Mucosa of stomach (tissue), 1 donor: ENCODE data around the gene ALDH16A1.
A peak's percentile ranks its signal among the peaks of the same experiment; 100 is the strongest.
"Not testable (repeated sequence)": the region's sequence is repeated elsewhere in the genome, so short reads cannot be mapped to it uniquely, and the experiment has no call there.

Experiments used
- H3K27me3 ChIP-seq: one replicate; pipeline ENCODE4 v1.7.0; 2013; ENCODE audit warnings: mild to moderate bottlenecking, low read length; ENCODE audit not compliant: control insufficient read depth, insufficient read depth
- H3K36me3 ChIP-seq: one replicate; pipeline ENCODE4 v1.7.0; 2013; ENCODE audit warnings: low read length; ENCODE audit not compliant: control insufficient read depth, insufficient read depth
- H3K4me1 ChIP-seq: one replicate; pipeline ENCODE4 v1.7.0; 2013; ENCODE audit warnings: mild to moderate bottlenecking, low read length; ENCODE audit not compliant: control insufficient read depth, insufficient read depth
- H3K4me3 ChIP-seq: one replicate; pipeline ENCODE4 v1.7.0; 2013; ENCODE audit warnings: low read length
- H3K9ac ChIP-seq: one replicate; pipeline ENCODE4 v1.7.0; 2013; ENCODE audit warnings: mild to moderate bottlenecking, low read length, moderate library complexity
- H3K9me3 ChIP-seq: one replicate; pipeline ENCODE4 v1.7.0; 2013; ENCODE audit warnings: mild to moderate bottlenecking, low read length, moderate library complexity; ENCODE audit not compliant: control insufficient read depth
- donor health status: Pancreatic carcinoma.

The ALDH16A1 gene

DNA sequence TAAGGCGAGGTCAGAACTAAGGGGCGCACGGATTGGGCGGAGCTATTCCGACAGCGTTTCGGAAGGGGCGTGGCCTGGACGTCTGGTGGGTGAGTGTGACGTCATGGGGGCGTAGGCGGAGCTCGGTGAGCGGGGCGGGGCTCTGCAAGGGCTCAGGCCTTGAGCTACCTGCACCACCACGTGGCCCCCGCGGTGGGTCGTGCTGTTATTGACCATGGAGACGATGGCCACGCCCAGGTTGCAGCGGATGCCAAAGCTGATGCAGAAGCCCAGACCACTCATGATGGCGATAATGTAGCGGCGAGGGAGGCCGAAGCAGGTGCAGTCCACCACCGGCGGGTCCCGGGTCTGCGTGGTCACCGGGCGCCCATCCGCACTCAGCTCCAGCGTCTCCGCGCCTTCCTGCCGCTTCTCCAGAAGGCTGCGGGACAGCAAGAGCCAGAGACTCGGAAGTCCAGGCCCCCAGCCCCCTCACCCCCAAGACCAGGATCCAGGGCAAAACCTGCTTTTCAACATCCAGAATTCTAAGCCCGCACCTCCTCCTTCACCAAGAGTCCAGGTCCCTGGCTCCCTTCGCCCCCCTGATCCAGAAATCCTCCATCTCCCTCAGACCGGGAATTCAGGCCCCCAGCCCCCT is 16.5 kb upstream of the ALDH16A1 start:
- Histone ChIP-seq H3K4me3 (no peak overlapping the region), H3K4me1 (no peaks in the 10 kb centered on the region), H3K9ac (no peak overlapping the region), H3K9me3 (no peaks in the 10 kb centered on the region), H3K36me3 (no peaks in the 10 kb centered on the region), H3K27me3 (peaks cover 98% of the 10 kb centered on the region)

DNA sequence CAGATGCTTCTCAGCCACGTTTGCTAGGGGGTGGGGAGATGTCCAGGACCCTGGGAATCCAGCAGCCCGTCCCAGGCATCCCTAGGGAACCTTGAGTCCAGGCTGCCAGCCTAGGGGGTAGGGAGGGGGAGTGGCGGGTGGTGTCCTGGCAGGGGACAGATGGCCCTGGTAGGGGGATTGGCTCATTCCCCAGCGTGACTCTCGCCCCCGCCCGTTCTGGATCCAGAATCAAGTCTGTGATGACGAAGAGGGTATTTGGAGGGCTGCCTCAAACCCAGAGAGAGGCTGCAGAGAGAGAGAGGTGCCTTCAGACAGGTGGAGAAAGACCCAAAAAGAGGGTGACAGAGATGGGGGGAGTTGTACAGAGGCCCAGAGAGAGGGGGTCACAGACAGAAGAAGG is 15.8 kb upstream of the ALDH16A1 start:
- Histone ChIP-seq H3K27me3 (peaks cover 99% of the 10 kb centered on the region), H3K9ac (no peak overlapping the region), H3K9me3 (no peaks in the 10 kb centered on the region), H3K4me1 (peaks cover 4% of the 10 kb centered on the region), H3K4me3 (no peak overlapping the region), H3K36me3 (no peaks in the 10 kb centered on the region)

DNA sequence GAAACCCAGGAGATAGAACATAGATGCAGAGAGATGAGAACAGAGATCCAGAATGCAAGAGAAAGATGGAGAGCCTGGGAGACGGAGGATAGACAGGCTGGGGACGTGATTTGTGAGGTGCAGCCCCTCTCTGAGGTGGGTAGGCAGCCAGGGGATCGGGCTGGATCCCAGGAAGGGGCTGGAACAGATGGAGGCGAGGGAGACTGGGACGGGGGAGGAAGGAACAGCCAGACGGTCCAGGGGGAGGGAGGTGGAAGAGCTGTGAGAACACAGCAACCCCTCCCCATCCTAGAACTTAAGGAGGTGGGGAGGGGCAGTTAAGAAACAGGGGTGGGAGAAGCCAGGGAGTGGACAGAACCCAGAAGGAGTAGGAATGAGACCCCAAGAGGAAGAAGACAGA is 14.8 kb upstream of the ALDH16A1 start:
- Histone ChIP-seq H3K4me1 (peaks cover 4% of the 10 kb centered on the region), H3K9me3 (no peaks in the 10 kb centered on the region), H3K4me3 (no peak overlapping the region), H3K9ac (no peak overlapping the region), H3K36me3 (no peaks in the 10 kb centered on the region), H3K27me3 (peaks cover 91% of the 10 kb centered on the region)

- Histone ChIP-seq H3K27me3 (peaks cover 75% of the 10 kb centered on the region), H3K36me3 (no peaks in the 10 kb centered on the region), H3K4me1 (peaks cover 4% of the 10 kb centered on the region), H3K4me3 (no peak overlapping the region), H3K9ac (no peak overlapping the region), H3K9me3 (no peaks in the 10 kb centered on the region)
Observed at GRCh38 chr19:49439836-49440235, 13.2 kb upstream of the ALDH16A1 start.

DNA sequence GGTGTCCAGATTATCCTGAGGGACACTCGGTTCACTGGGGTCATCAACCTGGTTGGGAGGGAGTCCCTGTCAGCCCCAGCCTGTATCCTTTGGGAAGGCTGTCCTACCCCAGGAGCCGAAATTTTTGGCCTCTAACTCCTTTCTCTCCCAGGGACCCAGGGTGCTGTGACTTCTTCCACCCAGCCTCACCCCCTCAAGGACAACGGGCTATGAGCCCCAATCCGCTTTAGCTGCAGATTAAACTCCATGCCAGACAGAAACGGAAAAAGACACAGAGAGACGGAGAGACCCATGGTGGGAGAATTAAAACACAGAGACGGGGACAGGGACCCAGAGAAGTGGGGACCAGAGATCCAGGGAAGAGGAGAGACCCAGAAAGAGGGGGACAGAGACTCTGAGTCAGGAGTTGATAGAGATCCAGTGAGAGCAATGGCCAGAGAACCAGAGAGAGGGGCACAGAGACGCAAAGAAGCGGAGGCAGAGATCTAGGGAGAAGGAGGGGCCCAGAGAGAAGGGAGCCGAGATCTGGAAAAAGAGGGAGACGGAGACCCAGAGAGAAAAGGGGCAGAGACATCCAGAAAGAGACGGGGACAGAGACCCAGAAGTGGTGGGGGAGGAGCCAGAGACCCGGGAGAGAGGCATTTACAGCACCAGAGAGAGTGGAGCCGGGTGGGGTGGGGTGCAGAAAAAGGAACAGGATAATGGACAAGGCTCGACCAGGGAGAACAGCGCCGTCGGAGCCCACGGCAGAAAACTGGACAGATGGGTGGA is 12.4 kb upstream of the ALDH16A1 start:
- no peaks in the 10 kb centered on the region for H3K36me3 ChIP-seq
- no peak overlapping the region for H3K9ac ChIP-seq
- H3K4me3 ChIP-seq = no peak overlapping the region
- peaks cover 68% of the 10 kb centered on the region for H3K27me3 ChIP-seq
- H3K4me1 ChIP-seq = peaks cover 4% of the 10 kb centered on the region
- no peaks in the 10 kb centered on the region for H3K9me3 ChIP-seq

- Histone ChIP-seq H3K27me3 (peaks cover 60% of the 10 kb centered on the region), H3K36me3 (no peaks in the 10 kb centered on the region), H3K9ac (no peak within 1 kb of the TSS), H3K4me3 (peak within 1 kb of the TSS; percentile 4), H3K4me1 (peaks cover 4% of the 10 kb centered on the region), H3K9me3 (no peaks in the 10 kb centered on the region)
Observed at GRCh38 chr19:49441210-49441959, 11.6 kb upstream of the ALDH16A1 start, which contains the start of gene SLC17A7. SLC17A7 (minus strand) TSS chr19:49441527; CDS start chr19:49441379, 148 bp downstream.

DNA sequence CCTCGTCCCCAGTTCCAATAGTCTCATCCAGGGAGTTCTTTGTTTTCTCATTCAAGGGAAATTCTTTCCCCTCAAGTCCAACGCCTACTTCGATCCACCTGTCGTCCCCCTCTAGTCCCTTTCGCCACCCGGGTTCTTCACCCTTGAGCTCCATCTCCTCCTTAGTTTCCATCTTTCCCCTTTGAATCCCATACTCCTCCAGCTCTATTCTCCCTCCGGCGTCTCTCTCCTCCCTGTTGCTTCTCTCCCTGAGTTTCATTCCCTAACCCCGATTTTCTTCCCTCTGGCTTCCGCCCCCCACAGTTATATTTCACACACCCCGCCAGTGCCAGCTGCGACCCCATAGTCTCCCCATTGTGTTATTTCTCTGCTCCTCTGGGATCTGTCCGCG is 11.1 kb upstream of the ALDH16A1 start:
- no peak overlapping the region for H3K9ac ChIP-seq
- peak overlapping the region; percentile 4 for H3K4me3 ChIP-seq
- H3K27me3 ChIP-seq = peaks cover 54% of the 10 kb centered on the region
- no peaks in the 10 kb centered on the region for H3K36me3 ChIP-seq
- peaks cover 4% of the 10 kb centered on the region for H3K4me1 ChIP-seq
- H3K9me3 ChIP-seq = no peaks in the 10 kb centered on the region

DNA sequence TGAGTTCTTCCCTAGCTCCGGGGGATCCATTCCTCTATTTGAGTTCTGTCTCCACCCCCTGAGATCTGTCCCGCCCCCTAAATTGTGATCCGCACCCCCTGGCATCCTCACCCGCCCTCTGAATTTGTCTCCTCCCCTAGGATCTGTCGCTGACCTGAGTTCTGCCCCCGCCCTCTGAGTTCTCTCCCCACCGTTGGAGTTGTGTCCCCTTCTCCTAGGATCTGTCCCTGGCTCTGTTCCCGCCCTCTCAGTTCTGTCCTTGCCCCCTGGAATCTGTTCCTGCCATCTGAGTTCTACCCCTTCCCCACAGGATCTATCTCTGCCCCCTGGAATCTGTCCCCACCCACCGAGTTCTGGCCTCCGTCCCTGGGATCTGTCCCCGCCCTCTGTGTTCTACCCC is 10.7 kb upstream of the ALDH16A1 start:
- H3K4me3 ChIP-seq = peak overlapping the region; percentile 4
- no peak overlapping the region for H3K9ac ChIP-seq
- peaks cover 4% of the 10 kb centered on the region for H3K4me1 ChIP-seq

GRCh38 chr19:49442771-49443365 is 10.2 kb upstream of the ALDH16A1 start:
- peaks cover 4% of the 10 kb centered on the region for H3K4me1 ChIP-seq
- H3K9me3 ChIP-seq = no peaks in the 10 kb centered on the region
- H3K27me3 ChIP-seq = peaks cover 45% of the 10 kb centered on the region
- H3K4me3 ChIP-seq = peak overlapping the region; percentile 35
- H3K9ac ChIP-seq = peak overlapping the region; percentile 55
- no peaks in the 10 kb centered on the region for H3K36me3 ChIP-seq

More for the DNA sequence above, 10.7 kb upstream of the ALDH16A1 start:
- peaks cover 50% of the 10 kb centered on the region for H3K27me3 ChIP-seq
- H3K9me3 ChIP-seq = no peaks in the 10 kb centered on the region
- no peaks in the 10 kb centered on the region for H3K36me3 ChIP-seq

DNA sequence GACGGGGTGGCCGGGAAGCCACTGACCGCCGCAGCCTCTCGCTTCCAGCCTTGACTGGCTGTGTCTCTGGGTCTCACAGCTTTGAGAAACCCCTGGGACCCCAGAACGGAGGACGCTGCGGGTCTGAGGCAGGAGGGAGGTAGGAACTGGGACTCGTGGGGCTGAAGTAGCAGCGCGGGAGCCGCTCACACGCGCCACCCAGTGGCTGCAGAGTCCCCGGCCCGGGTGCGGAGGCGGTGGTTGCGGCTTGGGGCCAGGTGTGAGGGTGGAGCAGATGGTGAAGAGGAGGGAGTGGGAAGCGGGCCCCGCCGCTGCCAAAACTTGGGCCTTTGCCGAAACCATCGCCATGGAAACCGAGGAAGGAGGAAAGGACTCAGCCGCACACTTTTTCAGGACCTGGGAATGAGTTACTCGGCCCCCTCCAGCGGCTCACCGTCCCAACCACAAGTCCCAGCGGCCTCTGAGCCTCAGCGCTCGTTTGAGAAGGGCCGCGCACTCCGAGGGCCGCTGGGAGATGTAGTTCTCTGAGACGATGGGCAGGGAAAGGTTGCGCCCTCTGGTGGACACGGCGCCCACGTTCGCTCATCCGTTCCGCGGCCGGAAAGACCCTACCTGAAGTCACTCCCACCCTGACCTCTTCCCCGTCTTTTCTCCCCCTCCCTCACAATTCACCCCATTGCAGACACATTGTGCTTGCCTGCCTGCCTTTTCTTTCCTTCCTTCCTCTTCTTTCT is 9.5 kb upstream of the ALDH16A1 start:
- H3K9me3 ChIP-seq = no peaks in the 10 kb centered on the region
- no peaks in the 10 kb centered on the region for H3K36me3 ChIP-seq
- peak overlapping the region; percentile 35 for H3K4me3 ChIP-seq
- peaks cover 4% of the 10 kb centered on the region for H3K4me1 ChIP-seq
- H3K9ac ChIP-seq = peak overlapping the region; percentile 55
- peaks cover 38% of the 10 kb centered on the region for H3K27me3 ChIP-seq

DNA sequence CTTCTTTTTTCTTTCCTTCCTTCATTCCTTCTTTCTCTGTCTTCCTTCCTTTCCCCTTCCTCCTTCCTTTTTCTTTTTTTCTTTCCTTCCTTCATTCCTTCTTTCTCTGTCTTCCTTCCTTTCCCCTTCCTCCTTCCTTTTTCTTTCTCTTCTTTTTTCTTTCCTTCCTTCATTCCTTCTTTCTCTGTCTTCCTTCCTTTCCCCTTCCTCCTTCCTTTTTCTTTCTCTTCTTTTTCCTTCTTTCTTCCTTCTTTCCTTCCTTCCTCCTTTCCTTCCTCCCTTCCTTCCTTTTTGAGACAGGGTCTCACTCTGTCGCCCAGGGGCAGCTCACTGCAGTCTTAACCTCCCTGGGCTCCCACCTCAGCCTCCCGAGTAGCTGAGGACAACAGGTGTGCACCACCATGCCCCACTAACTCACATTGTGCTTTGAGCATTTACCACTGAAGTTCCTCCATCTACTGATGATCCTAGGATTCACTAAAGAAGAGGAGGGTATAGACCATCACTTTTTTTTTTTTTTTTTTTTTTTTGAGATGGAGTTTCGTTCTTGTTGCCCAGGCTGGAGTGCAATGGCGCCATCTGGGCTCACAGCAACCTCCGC is 8.8 kb upstream of the ALDH16A1 start:
- H3K4me3 ChIP-seq, H3K9ac ChIP-seq, H3K9me3 ChIP-seq, H3K4me1 ChIP-seq, H3K36me3 ChIP-seq: not testable (repeated sequence)
- peaks cover 32% of the 10 kb centered on the region for H3K27me3 ChIP-seq
